H1 (cell line): ENCODE measurements around the gene NAV3. TPM values are rescaled to one million over a fixed set of nuclear protein-coding genes. Genes with fewer than 3 reads are reported as not detected.

ENCODE experiments used
- CTCF ChIA-PET: fragments of 300-600 bp; sonication (Branson Sonifier 250); formaldehyde crosslinking; loops from one replicate; lab custom pipeline; 2021; ENCODE audit not compliant: partially characterized antibody; lab: Charles Lee
- POLR2A ChIA-PET: fragments of 300-600 bp; sonication (Branson Sonifier 250); formaldehyde crosslinking; loops from one replicate; lab custom pipeline; 2021; ENCODE audit warnings: inconsistent platforms; ENCODE audit not compliant: partially characterized antibody; lab: Charles Lee
- DNase-seq, 2 experiments: peaks; one replicate each; pipeline versions ENCODE4 v3.0.0 to v3.0.0-alpha.2; 2010 to 2022; ENCODE audit warnings: low spot score in 2 of 2, low read depth in 1 of 2, mixed read lengths in 1 of 2
- FAIRE-seq: peaks from 2 replicates; lab custom pipeline; 2011; peaks lifted over from hg19 to GRCh38; lab: Jason Lieb, UNC
- H2AFZ ChIP-seq: 2 replicates; pipeline ENCODE4 v1.8.1; 2012; ENCODE audit warnings: low read length, inconsistent platforms
- H2AK5ac ChIP-seq: 2 replicates; pipeline ENCODE4 v1.6.1; 2013; ENCODE audit warnings: low read depth, low read length
- H2BK120ac ChIP-seq: replicated peaks from 2 replicates; pipeline ENCODE3; 2013; ENCODE audit warnings: low read depth, low read length, inconsistent platforms
- H2BK12ac ChIP-seq: 2 replicates; pipeline ENCODE4 v1.6.1; 2013; ENCODE audit warnings: low read depth, low read length
- H2BK15ac ChIP-seq: 2 replicates; pipeline ENCODE4 v1.6.1; 2013; ENCODE audit warnings: low read length
- H2BK20ac ChIP-seq: 2 replicates; pipeline ENCODE4 v1.6.1; 2013; ENCODE audit warnings: low read length
- H2BK5ac ChIP-seq: 2 replicates; pipeline ENCODE4 v1.6.1; 2013; ENCODE audit warnings: low read depth, low read length
- H3K14ac ChIP-seq: 2 replicates; pipeline ENCODE4 v1.6.1; 2013; ENCODE audit warnings: inconsistent platforms; ENCODE audit not compliant: insufficient read length
- H3K18ac ChIP-seq: 2 replicates; pipeline ENCODE4 v1.6.1; 2013; ENCODE audit warnings: low read length; ENCODE audit errors: extremely low read depth
- H3K23ac ChIP-seq: 2 replicates; pipeline ENCODE4 v1.6.1; 2013; ENCODE audit warnings: inconsistent platforms; ENCODE audit not compliant: insufficient read length
- H3K23me2 ChIP-seq: 2 replicates; pipeline ENCODE4 v1.6.1; 2013; ENCODE audit warnings: low read depth, low read length
- H3K27ac ChIP-seq: 2 replicates; pipeline ENCODE4 v1.6.1; 2011; ENCODE audit warnings: low read depth, low read length, inconsistent platforms
- H3K27me3 ChIP-seq, 4 experiments: replicated peaks in 1 of 4; 1 replicate in 1 of 4; 2 replicates in 3 of 4; pipeline versions ENCODE4 v1.6.1 to v1.8.1; 2011 to 2013; ENCODE audit warnings: low read length in 3 of 4, mild to moderate bottlenecking in 3 of 4, inconsistent platforms in 2 of 4, mixed read lengths in 2 of 4, moderate library complexity in 1 of 4; ENCODE audit not compliant: control insufficient read depth in 3 of 4, insufficient read depth in 3 of 4; ENCODE audit errors: extremely low read depth in 1 of 4
- H3K36me3 ChIP-seq, 4 experiments: 2 replicates each; pipeline versions ENCODE4 v1.6.1 to v1.8.1; 2011 to 2013; ENCODE audit warnings: mild to moderate bottlenecking in 4 of 4, low read length in 3 of 4, moderate library complexity in 2 of 4, control low read depth in 1 of 4, inconsistent platforms in 1 of 4; ENCODE audit not compliant: insufficient read depth in 4 of 4, control insufficient read depth in 2 of 4
- H3K4ac ChIP-seq: replicated peaks from 2 replicates; pipeline ENCODE3; 2013; ENCODE audit warnings: low read length, low read depth, mixed read lengths, inconsistent platforms; ENCODE audit not compliant: insufficient read length
- H3K4me1 ChIP-seq, 4 experiments: replicated peaks in 1 of 4; 1 replicate in 1 of 4; 2 replicates in 3 of 4; pipeline versions ENCODE4 v1.6.1 to v1.8.1; 2011 to 2013; ENCODE audit warnings: low read length in 3 of 4, inconsistent platforms in 2 of 4, mixed read lengths in 1 of 4; ENCODE audit not compliant: insufficient read depth in 4 of 4, control insufficient read depth in 3 of 4
- H3K4me2 ChIP-seq, 2 experiments: 2 replicates each; pipeline versions ENCODE4 v1.6.1 to v1.8.1; 2011 to 2013; ENCODE audit warnings: low read depth in 2 of 2, low read length in 2 of 2, control low read depth in 1 of 2, inconsistent platforms in 1 of 2, mild to moderate bottlenecking in 1 of 2; ENCODE audit not compliant: insufficient read depth in 1 of 2
- H3K4me3 ChIP-seq, 4 experiments: fragments of 200-600, 300-600 bp in 1 of 4; sonication (generic), shearing (Covaris generic), sonication (Bioruptor Twin) in 1 of 4; 2 replicates each; pipeline versions ENCODE4 v1.5.1 to v1.8.1; 2011 to 2016; ENCODE audit warnings: low read length in 4 of 4, low read depth in 3 of 4, control low read depth in 2 of 4, inconsistent platforms in 2 of 4, mild to moderate bottlenecking in 2 of 4, mixed read lengths in 1 of 4, moderate library complexity in 1 of 4; ENCODE audit not compliant: insufficient read depth in 2 of 4; ENCODE audit errors: extremely low read depth in 1 of 4
- H3K56ac ChIP-seq: replicated peaks from 2 replicates; pipeline ENCODE3; 2013; ENCODE audit warnings: low read depth, mild to moderate bottlenecking, mixed read lengths, low read length, inconsistent platforms; ENCODE audit not compliant: insufficient read length
- H3K79me1 ChIP-seq: 2 replicates; pipeline ENCODE4 v1.6.1; 2013; ENCODE audit warnings: low read depth, low read length, control low read depth
- H3K79me2 ChIP-seq, 2 experiments: 2 replicates each; pipeline versions ENCODE4 v1.6.1 to v1.8.1; 2012 to 2013; ENCODE audit warnings: low read length in 2 of 2, mild to moderate bottlenecking in 2 of 2, inconsistent platforms in 1 of 2; ENCODE audit not compliant: insufficient read depth in 2 of 2, control insufficient read depth in 1 of 2
- H3K9ac ChIP-seq, 4 experiments: replicated peaks in 1 of 4; 1 replicate in 1 of 4; 2 replicates in 3 of 4; pipeline versions ENCODE4 v1.6.1 to v1.8.1; 2011 to 2013; ENCODE audit warnings: low read depth in 3 of 4, low read length in 3 of 4, control low read depth in 2 of 4, mild to moderate bottlenecking in 2 of 4, moderate library complexity in 2 of 4, inconsistent platforms in 1 of 4; ENCODE audit errors: extremely low read depth in 1 of 4
- H3K9me3 ChIP-seq, 2 experiments: 2 replicates each; pipeline versions ENCODE4 v1.6.1 to v1.8.1; 2012 to 2013; ENCODE audit warnings: mild to moderate bottlenecking in 2 of 2, moderate library complexity in 2 of 2, control low read depth in 1 of 2, inconsistent platforms in 1 of 2, low read depth in 1 of 2, low read length in 1 of 2, mixed read lengths in 1 of 2; ENCODE audit not compliant: insufficient read depth in 2 of 2
- H4K20me1 ChIP-seq, 2 experiments: replicated peaks in 1 of 2; 2 replicates each; pipeline versions ENCODE3 to v1.8.1; 2011 to 2013; ENCODE audit warnings: inconsistent platforms in 2 of 2, low read length in 2 of 2, mild to moderate bottlenecking in 1 of 2; ENCODE audit not compliant: insufficient read depth in 2 of 2, control insufficient read depth in 1 of 2
- H4K5ac ChIP-seq: 2 replicates; pipeline ENCODE4 v1.6.1; 2013; ENCODE audit warnings: low read length, low read depth, mixed read lengths, inconsistent platforms; ENCODE audit not compliant: insufficient read length
- H4K8ac ChIP-seq: 2 replicates; pipeline ENCODE4 v1.8.0; 2013; ENCODE audit warnings: mild to moderate bottlenecking, moderate library complexity, low read length, inconsistent platforms; ENCODE audit not compliant: insufficient read depth; ENCODE audit errors: extremely low read depth
- H4K91ac ChIP-seq: replicated peaks from 2 replicates; pipeline ENCODE3; 2013; ENCODE audit warnings: low read length, mixed read lengths, inconsistent platforms; ENCODE audit not compliant: insufficient read length
- ASH2L ChIP-seq: fragments of 200-600, 300-600 bp; sonication (generic); IDR thresholded peaks from one replicate; pipeline ENCODE4 v1.7.1; 2017; ENCODE audit warnings: low read length
- NANOG ChIP-seq: IDR thresholded peaks from 2 replicates; pipeline ENCODE4 v1.6.1; 2011; ENCODE audit warnings: low read length, low read depth, mild to moderate bottlenecking, inconsistent platforms; ENCODE audit not compliant: insufficient read depth, poor library complexity, severe bottlenecking
- POLR2A ChIP-seq, 2 experiments: IDR thresholded peaks; 1 replicate in 1 of 2; 2 replicates in 1 of 2; pipeline ENCODE4 v1.6.1; 2011; ENCODE audit warnings: low read depth in 2 of 2, low read length in 2 of 2, mild to moderate bottlenecking in 2 of 2; ENCODE audit errors: control extremely low read depth in 1 of 2
- RAD21 ChIP-seq, 2 experiments: IDR thresholded peaks in 1 of 2; conservative IDR thresholded peaks in 1 of 2; 2 replicates each; pipeline ENCODE4 v1.6.1; 2011; ENCODE audit warnings: low read depth in 2 of 2, low read length in 2 of 2, improper control_type of control experiment in 1 of 2, inconsistent platforms in 1 of 2, mild to moderate bottlenecking in 1 of 2, moderate library complexity in 1 of 2
- RBBP5 ChIP-seq: IDR thresholded peaks from 2 replicates; pipeline ENCODE4 v1.7.1; 2012; ENCODE audit warnings: low read depth, mild to moderate bottlenecking, inconsistent platforms, low read length, moderate library complexity, borderline replicate concordance
- SUZ12 ChIP-seq: fragments of 200-600 bp; sonication (generic); IDR thresholded peaks from 2 replicates; pipeline ENCODE4 v1.6.1; 2012; ENCODE audit warnings: mild to moderate bottlenecking, inconsistent platforms, low read length, moderate library complexity, mixed read lengths
- TBP ChIP-seq: IDR thresholded peaks from 2 replicates; pipeline ENCODE4 v1.6.1; 2011; ENCODE audit warnings: low read depth, low read length, improper control_type of control experiment
- WGBS, 2 experiments: shearing (Covaris generic) in 1 of 2; methylation state at CpG; one replicate each; pipeline versions ENCODE4 v1.1.6 to v1.1.7; 2013 to 2015; ENCODE audit warnings: low lambda C conversion rate in 2 of 2, mixed read lengths in 2 of 2, inconsistent platforms in 1 of 2, low coverage in 1 of 2, missing lambda C conversion rate in 1 of 2; ENCODE audit not compliant: insufficient replicate concordance in 2 of 2, insufficient coverage in 1 of 2, insufficient read length in 1 of 2; ENCODE audit errors: extremely low coverage in 1 of 2, missing lambda C conversion rate in 1 of 2; 5-methylcytosine and 5-hydroxymethylcytosine counted together
- polyA plus RNA-seq, 7 experiments: library from polyadenylated mRNA; depleted of rRNA in 3 of 7; stranded (reverse) in 5 of 7; unstranded in 2 of 7; fragments of >200 nt in 5 of 7; fragments of 200-250 nt in 2 of 7; gene quantifications; 1 replicate in 5 of 7; 2 replicates in 1 of 7; 4 replicates in 1 of 7; pipeline versions ENCODE4 v1.2.1 to v1.2.3, GENCODE V29; 2011 to 2013; ENCODE audit warnings: missing spikeins in 2 of 7, mixed read lengths in 2 of 7
- total RNA-seq: library from RNA; stranded (reverse); fragmentation: NEBNext Ultra II Directional; extraction: Animal tissue kit (Norgen Biotek cat#: 25700); gene quantifications from 2 replicates; pipeline ENCODE4 v1.2.1, GENCODE V29; 2021

Gene NAV3
- total and polyA plus RNA-seq, 2 of the 8 experiments (the other 6 are each of a cell fraction or from before 2014, with no cell fraction given), result 0.47 to 5.0 TPM

DNA sequence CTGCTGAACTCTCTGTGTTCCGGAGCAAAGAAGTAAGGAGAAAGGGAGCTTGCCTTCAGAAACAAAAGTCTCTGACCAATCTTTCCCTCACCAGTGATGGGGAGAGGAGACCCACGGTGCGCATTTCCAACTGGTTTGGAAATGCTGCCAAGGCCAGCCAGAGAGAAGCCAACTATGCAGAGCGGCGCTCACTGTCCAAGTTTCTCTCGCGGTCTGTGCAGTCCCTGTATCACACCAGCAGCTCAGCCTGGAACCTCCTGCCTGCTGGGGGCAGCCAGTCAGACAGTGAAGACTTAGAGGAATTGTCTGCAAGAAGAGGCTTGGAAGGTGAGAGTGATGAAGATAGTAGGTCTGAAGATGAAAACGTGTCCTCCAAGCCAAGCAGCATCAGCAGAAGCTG is 206.2 kb downstream of the NAV3 start:
- FAIRE-seq, result no peak
- H3K9ac ChIP-seq, result no peak overlapping the region

More for the DNA sequence above, 206.2 kb downstream of the NAV3 start:
- Histone ChIP-seq H3K23me2 (no peaks in the 10 kb centered on the region), H3K23ac (no peak overlapping the region), H2BK120ac (no peak overlapping the region), H2BK20ac (no peak overlapping the region), H2AK5ac (no peak overlapping the region), H3K4me3 (no peak overlapping the region), H3K18ac (no peak overlapping the region), H3K4me1 (no peaks in the 10 kb centered on the region), H2BK15ac (no peak overlapping the region), H3K14ac (no peak overlapping the region), H4K8ac (no peak overlapping the region), H3K79me2 (no peaks in the 10 kb centered on the region), H2AFZ (no peak overlapping the region), H4K5ac (no peak overlapping the region), H3K27me3 (no peaks in the 10 kb centered on the region), H3K79me1 (no peaks in the 10 kb centered on the region), H3K9me3 (no peaks in the 10 kb centered on the region), H3K27ac (no peak overlapping the region)
- no peak for DNase-seq
- POLR2A ChIA-PET, result no interaction called here
- 95% methylated on average over 8 of the region's 8 CpGs; no CpG with 5 or more reads in 1 of the 2 experiments for WGBS, 2 experiments
- CTCF ChIA-PET, result interaction anchor here (0.6 to 2.5 kb wide), 13 partner anchors 9 to 1288 kb away, joined by 3 to 12 read pairs (median 3); no protein-coding TSS in a partner anchor
- no peak for TF ChIP-seq ASH2L
- TF ChIP-seq RBBP5, result no peak
- TF ChIP-seq RAD21 (IDR thresholded peaks at IDR 0.05 in 1 of 2, conservative IDR thresholded peaks at IDR 0.05 in 1 of 2; ENCODE audit: low read depth in 2 of 2, low read length in 2 of 2), result no peak
- TF ChIP-seq TBP, result no peak
- no peak for TF ChIP-seq POLR2A (IDR thresholded peaks at IDR 0.05; ENCODE audit: control extremely low read depth in 1 of 2, low read depth in 2 of 2, low read length in 2 of 2)
- no peak for TF ChIP-seq NANOG
- no peak for TF ChIP-seq SUZ12
- TF ChIP-seq, all 59 proteins: peak for 0
- Histone ChIP-seq H3K56ac (no peak overlapping the region), H3K4ac (no peak overlapping the region), H2BK12ac (no peak overlapping the region), H2BK5ac (no peak overlapping the region), H3K36me3 (no peaks in the 10 kb centered on the region), H4K20me1 (no peaks in the 10 kb centered on the region), H4K91ac (no peak overlapping the region), H3K4me2 (no peak overlapping the region)
